ENCODE measurements around the gene DPP9.

The DPP9 gene

GRCh38 chr19:4690361-4690760, 33.3 kb downstream of the DPP9 start:
- H3K27ac ChIP-seq, result no peak overlapping the region
- TF ChIP-seq CTCF (conservative IDR thresholded peaks at IDR 0.05) (no peak), ZFX (IDR thresholded peaks at IDR 0.05) (no peak)

DNA sequence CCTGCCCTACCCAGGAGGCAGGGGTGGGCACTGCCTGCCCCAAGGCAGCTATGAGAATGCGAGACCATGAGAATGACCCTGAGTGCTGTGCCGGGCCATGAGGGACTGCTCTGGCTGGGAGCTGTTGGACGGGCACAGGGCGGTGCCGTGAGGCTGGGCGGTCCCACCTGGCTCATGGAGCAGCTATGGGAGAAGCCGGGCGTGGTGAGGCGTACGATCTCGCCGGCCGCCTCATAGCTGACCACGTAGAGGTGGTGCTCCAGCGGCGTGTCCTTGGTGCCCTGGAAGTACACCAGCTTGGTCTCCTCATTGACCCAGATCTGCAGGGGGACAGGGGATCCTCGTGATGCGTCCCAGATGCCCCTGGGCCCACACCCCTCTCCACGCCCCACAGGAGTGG, 34.2 kb downstream of the DPP9 start:
- no peak overlapping the region for H3K27ac ChIP-seq
- TF ChIP-seq CTCF (conservative IDR thresholded peaks at IDR 0.05) (no peak), ZFX (IDR thresholded peaks at IDR 0.05) (no peak)

DNA sequence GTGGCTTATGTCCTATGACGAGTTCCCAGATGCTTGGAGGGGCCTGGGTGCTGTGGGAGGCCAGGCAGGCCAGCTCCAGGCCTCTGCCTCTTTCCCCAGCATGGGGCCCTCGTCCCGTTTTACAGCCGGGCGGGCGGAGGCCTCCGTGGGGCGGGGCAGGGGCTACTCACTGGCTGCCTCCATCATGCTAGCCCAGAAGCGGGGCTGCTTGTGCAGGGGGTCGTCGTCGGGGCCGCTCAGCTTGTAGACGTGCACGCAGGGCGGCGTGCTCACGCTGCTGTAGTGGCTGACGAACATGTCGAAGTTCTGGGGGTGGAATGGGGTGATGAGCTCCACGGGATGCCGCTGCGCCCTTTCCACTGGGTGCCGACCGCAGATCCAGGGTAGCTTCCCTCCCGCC, 35.1 kb downstream of the DPP9 start:
- no peak overlapping the region for H3K27ac ChIP-seq
- TF ChIP-seq CTCF (conservative IDR thresholded peaks at IDR 0.05) (no peak), ZFX (IDR thresholded peaks at IDR 0.05) (no peak)

DNA sequence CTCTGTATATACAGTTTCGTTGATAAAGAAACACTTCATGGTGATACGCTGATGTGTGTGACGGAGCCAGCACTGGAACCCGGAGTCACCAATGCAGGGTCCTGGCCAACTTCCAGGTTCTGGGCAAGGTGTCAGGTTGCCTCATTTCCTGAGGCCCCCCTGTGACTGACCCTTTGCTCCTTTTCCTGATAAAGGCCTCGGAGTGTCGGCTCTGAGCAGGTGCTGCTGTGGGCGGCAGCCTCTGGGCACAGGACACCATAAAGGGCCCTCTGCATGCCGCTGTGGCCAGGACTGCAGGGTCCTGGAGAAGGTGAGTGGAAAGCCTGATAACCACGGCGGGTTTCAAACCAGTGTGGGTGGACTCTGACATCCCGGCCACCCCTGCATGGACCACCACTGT, 36.2 kb downstream of the DPP9 start:
- TF ChIP-seq CTCF (conservative IDR thresholded peaks at IDR 0.05) (no peak), ZFX (IDR thresholded peaks at IDR 0.05) (no peak)
- H3K27ac ChIP-seq, result no peak overlapping the region

DNA sequence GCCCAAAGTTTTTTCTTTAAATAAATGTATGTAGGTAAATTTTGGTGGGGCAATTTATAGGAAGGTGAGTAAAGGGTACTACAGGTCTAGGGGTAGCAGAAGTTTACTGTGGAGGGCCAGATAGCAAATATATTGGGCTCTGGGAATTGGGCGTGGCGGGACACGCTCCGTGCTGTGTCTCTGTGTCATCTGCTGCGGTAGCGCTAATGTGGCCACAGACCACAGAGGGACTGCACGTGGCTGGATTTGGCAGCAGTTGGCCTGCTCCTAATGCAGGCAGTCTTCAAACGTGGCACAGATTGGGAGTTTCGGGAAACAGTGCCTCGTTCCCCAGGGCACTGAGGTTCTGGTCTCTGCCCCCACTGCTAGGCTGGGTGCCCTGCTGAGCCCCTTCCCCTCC, 36.9 kb downstream of the DPP9 start:
- TF ChIP-seq ZFX (IDR thresholded peaks at IDR 0.05), result no peak
- TF ChIP-seq CTCF (conservative IDR thresholded peaks at IDR 0.05), result no peak
- H3K27ac ChIP-seq, result no peak overlapping the region

- no peak overlapping the region for H3K27ac ChIP-seq
These were observed 39.1 kb downstream of the DPP9 start for GRCh38 chr19:4684312-4685095.

More at GRCh38 chr19:4684312-4685095, 39.1 kb downstream of the DPP9 start:
- TF ChIP-seq CTCF (conservative IDR thresholded peaks at IDR 0.05) (no peak), ZFX (IDR thresholded peaks at IDR 0.05) (no peak)
